Activated T-cell treated with anti-CD3 and anti-CD28 coated beads, Interleukin-2, amount 50 U/mL, for 72 hours (primary cell): Measurements from ENCODE around the gene GAB2. TPM values are rescaled to one million over a fixed set of nuclear protein-coding genes. Genes with fewer than 3 reads are reported as not detected.
"Not testable (repeated sequence)": the region's sequence is repeated elsewhere in the genome, so short reads cannot be mapped to it uniquely, and the experiment has no call there.

Source experiments
- ATAC-seq, 2 donors: fragments of 150-1000 bp; cut with Tn5 transposase; replicated peaks in 1 of 2; 2 replicates each; pipeline ENCODE4 v1.10.0; 2021; ENCODE audit warnings: moderate library complexity in 2 of 2, mild to moderate bottlenecking in 1 of 2
- DNase-seq, 2 donors: peaks; one replicate each; pipeline ENCODE4 v3.0.0; 2021 to 2022; ENCODE audit warnings: mixed read lengths in 1 of 2
- H3K27ac Mint-ChIP-seq: one replicate; pipeline ENCODE4 v1.8.0; 2022; ENCODE audit warnings: mild to moderate bottlenecking, moderate library complexity, mixed read lengths
- H3K27me3 Mint-ChIP-seq: one replicate; pipeline ENCODE4 v1.8.0; 2022; ENCODE audit warnings: low read depth, mixed read lengths
- H3K36me3 Mint-ChIP-seq, 2 donors: one replicate each; pipeline ENCODE4 v1.8.0; 2022; ENCODE audit warnings: mixed read lengths in 2 of 2, mild to moderate bottlenecking in 1 of 2; ENCODE audit not compliant: insufficient read depth in 2 of 2
- H3K4me1 Mint-ChIP-seq: one replicate; pipeline ENCODE4 v1.8.0; 2022; ENCODE audit warnings: low read depth, mixed read lengths
- H3K4me3 Mint-ChIP-seq, 2 donors: one replicate each; pipeline ENCODE4 v1.8.0; 2022; ENCODE audit warnings: mild to moderate bottlenecking in 2 of 2, mixed read lengths in 2 of 2, moderate library complexity in 2 of 2
- H3K9me3 Mint-ChIP-seq, 2 donors: one replicate each; pipeline ENCODE4 v1.8.0; 2022; ENCODE audit warnings: mixed read lengths in 2 of 2
- total RNA-seq, 2 donors: library from RNA; stranded (reverse); gene quantifications; one replicate each; pipeline ENCODE4 v1.2.3, GENCODE V29; 2022

GAB2 gene
- total RNA-seq, result 10 to 100 TPM; 48.0 to 51.7 TPM

DNA sequence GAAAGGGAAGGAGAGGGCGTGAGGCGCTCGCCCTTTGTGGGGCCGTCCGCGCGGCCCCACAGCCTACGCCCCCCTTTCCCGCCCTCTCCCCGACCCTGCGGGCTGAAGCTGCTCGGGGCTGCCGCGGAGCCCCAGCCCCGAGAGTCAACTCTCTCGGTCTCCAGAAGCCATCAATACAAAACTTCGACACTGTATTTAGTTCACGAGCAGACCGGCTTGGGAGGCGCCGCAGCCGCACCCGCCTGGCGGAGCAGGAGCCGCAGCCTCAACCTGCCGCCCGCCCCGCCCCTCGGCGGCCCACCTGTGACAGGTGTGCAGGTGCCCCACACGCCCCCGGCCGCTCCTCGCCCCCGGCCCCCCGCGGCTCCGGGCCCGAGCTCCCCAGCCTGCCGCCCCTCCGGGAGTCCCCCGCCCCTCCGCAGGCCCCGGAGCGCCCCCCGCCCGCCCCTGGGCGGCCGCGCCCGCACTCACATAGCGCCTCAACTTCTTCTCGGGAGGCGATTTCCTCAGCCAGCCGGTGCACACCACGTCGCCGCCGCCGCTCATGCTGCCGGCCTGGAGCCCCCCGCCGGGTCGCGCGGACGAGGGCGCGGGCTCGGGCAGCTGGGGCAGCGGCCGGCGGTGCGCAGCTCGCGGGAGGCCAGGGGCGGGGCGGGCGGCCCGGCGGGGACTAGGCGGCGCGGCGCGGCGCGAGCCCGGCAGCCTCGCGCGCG, at the start of gene GAB2:
Gene GAB2, minus strand, starts transcription at position 646 of the 713 bp plus-strand sequence. Its CDS starts 100 bp downstream, at position 546.
- Mint-ChIP-seq H3K27ac (peak within 1 kb of the TSS; percentile 92), H3K9me3 (no peaks in the 10 kb centered on the region), H3K4me1 (peaks cover 49% of the 10 kb centered on the region), H3K27me3 (peaks cover 33% of the 10 kb centered on the region), H3K36me3 (peaks cover 3 to 5% of the 10 kb centered on the region in 2 donors), H3K4me3 (peak within 1 kb of the TSS; percentile 97 to 98)
- peak in 1 of 2 donors; percentile 80 for ATAC-seq
- DNase-seq, result no peak

GRCh38 chr11:78467370-78467769, 49.8 kb upstream of the GAB2 start:
- Mint-ChIP-seq H3K36me3 (peaks cover 4 to 14% of the 10 kb centered on the region in 2 donors), H3K4me1 (peaks cover 21% of the 10 kb centered on the region), H3K27ac (no peak overlapping the region), H3K27me3 (no peaks in the 10 kb centered on the region), H3K9me3 (peaks cover 0 to 2% of the 10 kb centered on the region in 2 donors), H3K4me3 (no peak overlapping the region)
- DNase-seq (no peak), ATAC-seq (no peak)

GRCh38 chr11:78465169-78465942, 47.7 kb upstream of the GAB2 start:
- Mint-ChIP-seq H3K27me3 (no peaks in the 10 kb centered on the region), H3K27ac (peak overlapping the region; percentile 86), H3K4me1 (peaks cover 31% of the 10 kb centered on the region), H3K9me3 (no peaks in the 10 kb centered on the region), H3K36me3 (peaks cover 6 to 18% of the 10 kb centered on the region in 2 donors), H3K4me3 (peak overlapping the region; percentile 49 to 75)
- DNase-seq (peak; percentile 63 to 69), ATAC-seq (peak; percentile 100)

DNA sequence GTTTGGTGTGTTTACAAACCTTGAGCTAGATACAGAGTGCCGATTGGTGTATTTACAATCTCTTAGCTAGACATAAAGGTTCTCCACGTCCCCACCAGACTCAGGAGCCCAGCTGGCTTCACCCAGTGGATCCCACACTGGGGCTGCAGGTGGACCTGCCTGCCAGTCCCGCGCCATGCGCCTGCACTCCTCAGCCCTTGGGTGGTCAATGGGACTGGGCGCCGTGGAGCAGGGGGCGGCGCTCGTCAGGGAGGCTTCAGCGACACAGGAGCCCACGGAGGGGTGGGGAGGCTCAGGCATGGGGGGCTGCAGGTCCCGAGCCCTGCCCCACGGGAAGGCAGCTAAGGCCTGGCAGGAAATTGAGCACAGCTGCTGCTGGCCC, 47.2 kb upstream of the GAB2 start:
- H3K27ac Mint-ChIP-seq, ATAC-seq, H3K27me3 Mint-ChIP-seq, H3K9me3 Mint-ChIP-seq, DNase-seq, H3K4me3 Mint-ChIP-seq: not testable (repeated sequence)
- peaks cover 37% of the 10 kb centered on the region for H3K4me1 Mint-ChIP-seq
- peaks cover 10 to 24% of the 10 kb centered on the region in 2 donors for H3K36me3 Mint-ChIP-seq

- H3K4me1 Mint-ChIP-seq, result peaks cover 33% of the 10 kb centered on the region
- ATAC-seq, result no peak
- H3K27ac Mint-ChIP-seq, result no peak overlapping the region
- H3K9me3 Mint-ChIP-seq, result no peaks in the 10 kb centered on the region
- H3K4me3 Mint-ChIP-seq, result no peak overlapping the region
- peaks cover 12 to 27% of the 10 kb centered on the region in 2 donors for H3K36me3 Mint-ChIP-seq
- H3K27me3 Mint-ChIP-seq, result no peaks in the 10 kb centered on the region
- DNase-seq, result no peak
Observed at GRCh38 chr11:78460471-78460870, 42.9 kb upstream of the GAB2 start.

- Mint-ChIP-seq H3K4me1 (peaks cover 29% of the 10 kb centered on the region), H3K27me3 (no peaks in the 10 kb centered on the region), H3K9me3 (no peaks in the 10 kb centered on the region), H3K27ac (no peak overlapping the region), H3K36me3 (peaks cover 12 to 26% of the 10 kb centered on the region in 2 donors), H3K4me3 (no peak overlapping the region)
- ATAC-seq, result no peak
- DNase-seq, result no peak
Observed at GRCh38 chr11:78459738-78460137, 42.1 kb upstream of the GAB2 start.

DNA sequence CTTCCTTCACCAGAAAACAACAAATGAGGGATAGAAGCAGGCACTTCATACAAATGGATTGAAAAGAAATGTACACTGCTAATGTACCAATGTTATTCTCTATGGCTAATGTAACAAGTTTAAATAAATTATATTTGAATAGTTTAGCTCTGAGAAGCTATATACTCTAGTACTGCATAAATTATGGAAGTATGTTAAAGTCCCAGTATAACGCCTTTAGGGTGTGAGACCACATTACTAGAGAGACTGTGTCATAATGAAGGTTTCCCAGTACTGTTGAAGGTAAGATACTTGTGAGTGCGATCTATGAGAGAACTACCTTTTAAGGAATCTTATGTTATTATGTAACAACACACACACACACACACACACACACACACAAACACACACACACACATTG, 39.8 kb upstream of the GAB2 start:
- no peak overlapping the region for H3K4me3 Mint-ChIP-seq

GRCh38 chr11:78453140-78453935, 35.7 kb upstream of the GAB2 start:
- H3K27me3 Mint-ChIP-seq, result no peaks in the 10 kb centered on the region
- peaks cover 0 to 5% of the 10 kb centered on the region in 2 donors for H3K36me3 Mint-ChIP-seq

More for the DNA sequence above, 39.8 kb upstream of the GAB2 start:
- no peak for ATAC-seq
- H3K9me3 Mint-ChIP-seq, result no peaks in the 10 kb centered on the region
- no peaks in the 10 kb centered on the region for H3K27me3 Mint-ChIP-seq
- peaks cover 27% of the 10 kb centered on the region for H3K4me1 Mint-ChIP-seq
- peaks cover 9 to 24% of the 10 kb centered on the region in 2 donors for H3K36me3 Mint-ChIP-seq
- no peak overlapping the region for H3K27ac Mint-ChIP-seq
- DNase-seq, result no peak

DNA sequence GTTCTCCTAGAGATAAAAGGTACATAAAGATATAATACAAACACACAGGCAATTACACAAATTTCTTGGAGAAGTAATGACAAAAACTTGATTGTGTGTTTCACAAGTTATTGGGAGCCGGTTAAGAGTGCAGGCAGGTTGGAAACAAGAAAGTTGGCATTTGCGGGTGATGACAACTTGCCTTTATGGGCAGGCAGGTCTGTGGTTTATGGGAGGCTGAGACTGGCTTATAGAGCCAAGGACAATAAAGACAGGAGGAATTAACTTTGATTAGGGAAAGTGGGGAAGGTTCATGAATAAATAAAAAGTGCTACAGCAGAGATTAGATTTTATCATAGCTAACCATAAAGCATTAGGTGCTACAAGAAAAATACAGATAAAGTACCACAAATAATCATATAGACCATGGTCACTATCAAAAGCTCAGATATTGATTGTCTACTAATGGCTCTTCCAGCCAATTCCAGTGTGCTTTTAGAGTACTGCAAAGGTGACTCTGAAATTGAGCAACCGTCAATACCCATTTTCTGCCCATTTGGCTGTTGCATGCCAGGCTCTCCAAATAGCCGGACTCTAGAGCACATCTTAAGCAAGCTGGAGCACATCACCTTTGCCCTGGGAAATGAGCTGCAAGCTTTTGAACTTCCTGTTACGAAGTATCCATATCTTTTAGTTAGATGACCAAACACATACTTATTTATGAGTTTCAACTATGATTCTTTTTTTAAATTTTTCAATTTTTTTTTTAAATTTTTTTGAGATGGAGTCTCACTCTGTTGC, 33.9 kb upstream of the GAB2 start:
- H3K4me3 Mint-ChIP-seq, result no peak overlapping the region
- H3K4me1 Mint-ChIP-seq, result peaks cover 9% of the 10 kb centered on the region
- DNase-seq (no peak), ATAC-seq (no peak)
- peak overlapping the region; percentile 94 for H3K27ac Mint-ChIP-seq
- H3K27me3 Mint-ChIP-seq, result no peaks in the 10 kb centered on the region
- H3K9me3 Mint-ChIP-seq, result no peaks in the 10 kb centered on the region
- peaks cover 0 to 2% of the 10 kb centered on the region in 2 donors for H3K36me3 Mint-ChIP-seq

More at GRCh38 chr11:78453140-78453935, 35.7 kb upstream of the GAB2 start:
- no peak for DNase-seq
- Mint-ChIP-seq H3K4me3 (no peak overlapping the region), H3K9me3 (no peaks in the 10 kb centered on the region), H3K4me1 (peaks cover 9% of the 10 kb centered on the region), H3K27ac (peak overlapping the region; percentile 18)
- ATAC-seq, result no peak

- Mint-ChIP-seq H3K27ac (peak overlapping the region; percentile 94), H3K27me3 (no peaks in the 10 kb centered on the region), H3K4me1 (peaks cover 9% of the 10 kb centered on the region), H3K9me3 (no peaks in the 10 kb centered on the region), H3K36me3 (no peaks in the 10 kb centered on the region), H3K4me3 (no peak overlapping the region)
- no peak for ATAC-seq
- no peak for DNase-seq
Observed at GRCh38 chr11:78450866-78451265, 33.2 kb upstream of the GAB2 start.

DNA sequence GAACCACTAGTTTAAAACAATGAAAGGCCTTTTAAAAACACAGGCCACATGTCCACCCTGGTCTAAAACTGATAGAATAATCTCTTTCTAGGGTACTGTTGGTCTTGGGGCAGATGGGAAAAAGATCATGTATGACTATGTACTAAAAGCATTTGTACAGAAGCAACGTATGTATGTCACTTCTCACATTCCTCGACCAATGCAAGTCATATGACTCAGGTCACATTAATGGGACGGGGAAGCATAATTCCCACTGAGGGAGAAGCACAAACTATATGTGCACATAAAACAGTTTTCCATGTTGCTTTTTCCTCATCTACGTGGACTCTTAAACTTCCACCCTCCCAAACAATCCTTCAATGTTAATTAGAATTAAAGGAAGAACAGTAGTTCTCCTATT, 32.2 kb upstream of the GAB2 start:
- Mint-ChIP-seq H3K36me3 (no peaks in the 10 kb centered on the region), H3K27me3 (no peaks in the 10 kb centered on the region), H3K9me3 (no peaks in the 10 kb centered on the region), H3K4me1 (peaks cover 9% of the 10 kb centered on the region), H3K4me3 (no peak overlapping the region), H3K27ac (no peak overlapping the region)
- ATAC-seq (no peak), DNase-seq (no peak)

DNA sequence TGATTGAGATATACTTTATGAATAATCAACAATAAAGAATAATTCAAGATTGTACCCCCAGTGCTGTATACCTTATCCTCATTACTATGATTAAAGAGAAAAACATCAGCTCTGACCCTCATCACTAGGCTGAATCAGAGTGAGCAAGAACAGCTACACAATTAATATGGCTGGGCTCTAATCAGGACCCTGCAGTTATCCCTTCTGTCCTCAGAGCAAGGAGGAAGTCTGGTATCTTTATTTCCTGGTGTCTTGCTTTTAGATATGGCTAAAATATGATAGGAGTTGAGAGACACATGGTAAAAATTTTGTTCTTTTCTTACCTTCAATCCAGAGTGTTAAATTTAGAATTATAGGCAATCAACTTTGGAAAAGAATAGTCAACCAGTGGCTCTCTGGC, 28.6 kb upstream of the GAB2 start:
- ATAC-seq (no peak), DNase-seq (no peak)
- H3K4me1 Mint-ChIP-seq, result no peaks in the 10 kb centered on the region

More for the DNA sequence above, 28.6 kb upstream of the GAB2 start:
- Mint-ChIP-seq H3K27me3 (no peaks in the 10 kb centered on the region), H3K9me3 (no peaks in the 10 kb centered on the region), H3K4me3 (no peak overlapping the region), H3K36me3 (peaks cover 0 to 5% of the 10 kb centered on the region in 2 donors), H3K27ac (no peak overlapping the region)
